Vagina (tissue), 2 donors: Measurements from ENCODE around the gene CCDC32. TPM values are rescaled to one million over a fixed set of nuclear protein-coding genes. Genes with fewer than 3 reads are reported as not detected.
A peak's percentile ranks its signal among the peaks of the same experiment; 100 is the strongest.

Experiments
- DNase-seq, 2 donors: peaks; one replicate each; pipeline ENCODE4 v3.0.0-alpha.2; 2017; ENCODE audit errors: extremely low spot score in 2 of 2
- H3K27ac ChIP-seq: fragments of 200-600 bp; sonication (generic); one replicate; pipeline ENCODE4 v1.5.1; 2019
- H3K27me3 ChIP-seq: fragments of 200-600 bp; sonication (generic); one replicate; pipeline ENCODE4 v1.5.1; 2019
- H3K36me3 ChIP-seq, 2 donors: fragments of 200-600 bp; sonication (generic); one replicate each; pipeline ENCODE4 v1.5.1; 2017 to 2019
- H3K4me1 ChIP-seq: fragments of 200-600 bp; sonication (generic); one replicate; pipeline ENCODE4 v1.5.1; 2019
- H3K4me3 ChIP-seq, 2 donors: fragments of 200-600 bp; sonication (generic); 1 replicate in 1 of 2; 2 replicates in 1 of 2; pipeline ENCODE4 v1.5.1; 2016 to 2019
- H3K9me3 ChIP-seq: fragments of 200-600 bp; sonication (generic); one replicate; pipeline ENCODE4 v1.5.1; 2019
- CTCF ChIP-seq, 3 experiments: fragments of 450-650 bp in 2 of 3; fragments of 200-600 bp in 1 of 3; sonication (generic) in 1 of 3; IDR thresholded peaks; one replicate each; pipeline ENCODE4 v1.5.1; 2017 to 2019; ENCODE audit warnings: antibody characterized with exemption in 3 of 3, mild to moderate bottlenecking in 2 of 3, moderate library complexity in 2 of 3
- POLR2A ChIP-seq, 2 donors: fragments of 450-650 bp; IDR thresholded peaks; one replicate each; pipeline ENCODE4 v1.6.1; 2017; ENCODE audit warnings: antibody characterized with exemption in 2 of 2, mild to moderate bottlenecking in 2 of 2, moderate library complexity in 2 of 2
- POLR2AphosphoS5 ChIP-seq, 2 donors: sonication (generic); formaldehyde crosslinking; IDR thresholded peaks; one replicate each; pipeline ENCODE4 v1.9.0; 2017; ENCODE audit warnings: antibody characterized with exemption in 2 of 2, mild to moderate bottlenecking in 2 of 2, low read depth in 1 of 2; ENCODE audit not compliant: insufficient read depth in 1 of 2
- intact Hi-C: fragments of 100-400 bp; cut with DNase I; formaldehyde crosslinking; loops from one replicate; pipeline ENCODE4 v1.15.1; 2023
- total RNA-seq: library from RNA; depleted of rRNA; stranded (reverse); fragments of >200 nt; gene quantifications from one replicate; pipeline ENCODE4 v1.2.3, GENCODE V29; 2016

Gene CCDC32
- total RNA-seq, 1 donor from 2014 or later, result 20.6 TPM

GRCh38 chr15:40598126-40598525 lies 33.3 kb upstream of the CCDC32 start:
- no peaks in the 10 kb centered on the region for H3K27me3 ChIP-seq
- H3K9me3 ChIP-seq, result no peaks in the 10 kb centered on the region
- intact Hi-C loops, result no loop called here
- H3K4me1 ChIP-seq, result peaks cover 5% of the 10 kb centered on the region
- TF ChIP-seq CTCF (IDR thresholded peaks at IDR 0.05), result no peak
- no peak for TF ChIP-seq POLR2AphosphoS5 (IDR thresholded peaks at IDR 0.05; ENCODE audit: insufficient read depth in 1 of 2, low read depth in 1 of 2)
- TF ChIP-seq POLR2A (IDR thresholded peaks at IDR 0.05), result no peak
- H3K36me3 ChIP-seq, result no peaks in the 10 kb centered on the region
- H3K27ac ChIP-seq, result no peak overlapping the region
- no peak overlapping the region for H3K4me3 ChIP-seq
- no peak for DNase-seq

- H3K27ac ChIP-seq, result no peak overlapping the region
- H3K36me3 ChIP-seq, result no peaks in the 10 kb centered on the region
- H3K4me3 ChIP-seq, result no peak overlapping the region
- H3K27me3 ChIP-seq, result no peaks in the 10 kb centered on the region
- no peak for TF ChIP-seq POLR2AphosphoS5 (IDR thresholded peaks at IDR 0.05; ENCODE audit: insufficient read depth in 1 of 2, low read depth in 1 of 2)
- TF ChIP-seq POLR2A (IDR thresholded peaks at IDR 0.05), result no peak
- no peak for TF ChIP-seq CTCF (IDR thresholded peaks at IDR 0.05)
- no peak for DNase-seq
- intact Hi-C loops, result no loop called here
- H3K4me1 ChIP-seq, result peaks cover 5% of the 10 kb centered on the region
- no peaks in the 10 kb centered on the region for H3K9me3 ChIP-seq
These were observed 32.2 kb upstream of the CCDC32 start for GRCh38 chr15:40597024-40597423.

- intact Hi-C loops, result no loop called here
- TF ChIP-seq POLR2A (IDR thresholded peaks at IDR 0.05) (no peak), CTCF (IDR thresholded peaks at IDR 0.05) (no peak), POLR2AphosphoS5 (IDR thresholded peaks at IDR 0.05; ENCODE audit: insufficient read depth in 1 of 2, low read depth in 1 of 2) (no peak)
- H3K4me1 ChIP-seq, result peaks cover 5% of the 10 kb centered on the region
- H3K36me3 ChIP-seq, result no peaks in the 10 kb centered on the region
- H3K27ac ChIP-seq, result no peak overlapping the region
- H3K4me3 ChIP-seq, result no peak overlapping the region
- H3K27me3 ChIP-seq, result no peaks in the 10 kb centered on the region
- no peak for DNase-seq
- no peaks in the 10 kb centered on the region for H3K9me3 ChIP-seq
These were observed 30.9 kb upstream of the CCDC32 start for GRCh38 chr15:40595773-40596172.

- Histone ChIP-seq H3K9me3 (no peaks in the 10 kb centered on the region), H3K4me3 (no peak overlapping the region), H3K27ac (no peak overlapping the region), H3K36me3 (no peaks in the 10 kb centered on the region), H3K27me3 (no peaks in the 10 kb centered on the region), H3K4me1 (peaks cover 5% of the 10 kb centered on the region)
- TF ChIP-seq POLR2AphosphoS5 (IDR thresholded peaks at IDR 0.05; ENCODE audit: insufficient read depth in 1 of 2, low read depth in 1 of 2), result no peak
- TF ChIP-seq POLR2A (IDR thresholded peaks at IDR 0.05), result no peak
- no peak for TF ChIP-seq CTCF (IDR thresholded peaks at IDR 0.05)
- no peak for DNase-seq
- intact Hi-C loops, result no loop called here
These were observed 30.4 kb upstream of the CCDC32 start for GRCh38 chr15:40595219-40595618.

GRCh38 chr15:40594429-40594836 lies 29.6 kb upstream of the CCDC32 start:
- Histone ChIP-seq H3K4me1 (peaks cover 5% of the 10 kb centered on the region), H3K36me3 (no peaks in the 10 kb centered on the region), H3K27ac (peak overlapping the region; percentile 86), H3K27me3 (no peaks in the 10 kb centered on the region), H3K4me3 (peak overlapping the region; percentile 47 to 55), H3K9me3 (no peaks in the 10 kb centered on the region)
- TF ChIP-seq CTCF (IDR thresholded peaks at IDR 0.05) (no peak), POLR2A (IDR thresholded peaks at IDR 0.05) (no peak), POLR2AphosphoS5 (IDR thresholded peaks at IDR 0.05; ENCODE audit: insufficient read depth in 1 of 2, low read depth in 1 of 2) (no peak)
- intact Hi-C loops, result no loop called here
- DNase-seq, result no peak
